ENCODE data around the gene BACH2. TPM values are rescaled to one million over a fixed set of nuclear protein-coding genes. Genes with fewer than 3 reads are reported as not detected.

BACH2 gene
- total RNA-seq, 4 donors from 2014 or later, result 4.2 to 9.8 (median 5.8) TPM

DNA sequence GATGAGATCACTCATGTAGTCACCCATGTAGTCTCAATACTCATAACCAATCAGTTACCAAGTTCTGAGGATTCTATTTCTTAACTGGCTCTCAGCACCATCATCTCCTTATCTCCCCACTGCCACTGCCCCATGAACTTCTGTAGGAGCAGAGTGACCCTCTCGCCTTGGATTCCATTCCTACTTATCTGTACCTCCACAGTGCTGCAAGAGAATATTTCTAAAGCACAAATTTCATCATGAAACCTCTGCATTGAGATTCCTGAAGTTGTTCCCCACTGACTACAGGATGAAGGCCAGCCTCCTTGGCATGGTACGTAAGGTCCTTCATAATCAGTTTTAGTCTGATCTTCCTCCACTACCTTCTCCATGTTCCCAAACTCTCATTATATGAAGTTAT is 34.8 kb downstream of the BACH2 start:
- Histone ChIP-seq H3K27ac (replicated peaks in 1 of 4) (no peak overlapping the region), H3K4me1 (peaks cover 0 to 20% (median 15%) of the 10 kb centered on the region in 4 donors), H3K9me3 (no peaks in the 10 kb centered on the region), H3K4me3 (no peak overlapping the region), H3K27me3 (no peaks in the 10 kb centered on the region), H3K36me3 (no peaks in the 10 kb centered on the region)
- no peak for TF ChIP-seq EP300 (IDR thresholded peaks at IDR 0.05)
- TF ChIP-seq, protein P1, sequence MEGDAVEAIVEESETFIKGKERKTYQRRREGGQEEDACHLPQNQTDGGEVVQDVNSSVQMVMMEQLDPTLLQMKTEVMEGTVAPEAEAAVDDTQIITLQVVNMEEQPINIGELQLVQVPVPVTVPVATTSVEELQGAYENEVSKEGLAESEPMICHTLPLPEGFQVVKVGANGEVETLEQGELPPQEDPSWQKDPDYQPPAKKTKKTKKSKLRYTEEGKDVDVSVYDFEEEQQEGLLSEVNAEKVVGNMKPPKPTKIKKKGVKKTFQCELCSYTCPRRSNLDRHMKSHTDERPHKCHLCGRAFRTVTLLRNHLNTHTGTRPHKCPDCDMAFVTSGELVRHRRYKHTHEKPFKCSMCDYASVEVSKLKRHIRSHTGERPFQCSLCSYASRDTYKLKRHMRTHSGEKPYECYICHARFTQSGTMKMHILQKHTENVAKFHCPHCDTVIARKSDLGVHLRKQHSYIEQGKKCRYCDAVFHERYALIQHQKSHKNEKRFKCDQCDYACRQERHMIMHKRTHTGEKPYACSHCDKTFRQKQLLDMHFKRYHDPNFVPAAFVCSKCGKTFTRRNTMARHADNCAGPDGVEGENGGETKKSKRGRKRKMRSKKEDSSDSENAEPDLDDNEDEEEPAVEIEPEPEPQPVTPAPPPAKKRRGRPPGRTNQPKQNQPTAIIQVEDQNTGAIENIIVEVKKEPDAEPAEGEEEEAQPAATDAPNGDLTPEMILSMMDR (IDR thresholded peaks at IDR 0.05), result no peak
- no peak for TF ChIP-seq POLR2A (IDR thresholded peaks at IDR 0.05; ENCODE audit: low read depth)
- TF ChIP-seq POLR2AphosphoS5 (IDR thresholded peaks at IDR 0.05), result no peak
- no peak for DNase-seq (ENCODE audit: extremely low spot score)
- intact Hi-C loops (cut with DNase I), result no loop called here
- WGBS, result 92% methylated on average over 2 of the region's 2 CpGs

DNA sequence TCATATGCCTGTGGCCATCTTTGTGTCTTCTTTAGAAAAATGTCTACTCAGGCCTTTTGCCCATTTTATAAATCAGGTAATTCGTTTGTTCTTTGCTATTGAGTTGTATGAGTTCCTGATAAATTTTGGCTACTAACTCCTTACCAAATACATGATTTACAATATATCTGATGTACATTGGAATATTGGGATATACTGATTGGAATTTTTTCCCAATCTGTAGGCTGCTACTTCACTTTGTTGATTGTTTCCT is 39.2 kb downstream of the BACH2 start:
- Histone ChIP-seq H3K4me1 (peaks cover 0 to 7% (median 0%) of the 10 kb centered on the region in 4 donors), H3K27ac (replicated peaks in 1 of 4) (no peak overlapping the region), H3K9me3 (no peaks in the 10 kb centered on the region), H3K4me3 (no peak overlapping the region), H3K36me3 (no peaks in the 10 kb centered on the region), H3K27me3 (no peaks in the 10 kb centered on the region)
- intact Hi-C loops (cut with DNase I), result no loop called here
- WGBS, result 100% methylated on average over 1 of the region's 1 CpG
- TF ChIP-seq, protein P1 (IDR thresholded peaks at IDR 0.05), result no peak
- TF ChIP-seq EP300 (IDR thresholded peaks at IDR 0.05) (no peak), POLR2AphosphoS5 (IDR thresholded peaks at IDR 0.05) (no peak), POLR2A (IDR thresholded peaks at IDR 0.05; ENCODE audit: low read depth) (no peak)
- DNase-seq (ENCODE audit: extremely low spot score), result no peak

DNA sequence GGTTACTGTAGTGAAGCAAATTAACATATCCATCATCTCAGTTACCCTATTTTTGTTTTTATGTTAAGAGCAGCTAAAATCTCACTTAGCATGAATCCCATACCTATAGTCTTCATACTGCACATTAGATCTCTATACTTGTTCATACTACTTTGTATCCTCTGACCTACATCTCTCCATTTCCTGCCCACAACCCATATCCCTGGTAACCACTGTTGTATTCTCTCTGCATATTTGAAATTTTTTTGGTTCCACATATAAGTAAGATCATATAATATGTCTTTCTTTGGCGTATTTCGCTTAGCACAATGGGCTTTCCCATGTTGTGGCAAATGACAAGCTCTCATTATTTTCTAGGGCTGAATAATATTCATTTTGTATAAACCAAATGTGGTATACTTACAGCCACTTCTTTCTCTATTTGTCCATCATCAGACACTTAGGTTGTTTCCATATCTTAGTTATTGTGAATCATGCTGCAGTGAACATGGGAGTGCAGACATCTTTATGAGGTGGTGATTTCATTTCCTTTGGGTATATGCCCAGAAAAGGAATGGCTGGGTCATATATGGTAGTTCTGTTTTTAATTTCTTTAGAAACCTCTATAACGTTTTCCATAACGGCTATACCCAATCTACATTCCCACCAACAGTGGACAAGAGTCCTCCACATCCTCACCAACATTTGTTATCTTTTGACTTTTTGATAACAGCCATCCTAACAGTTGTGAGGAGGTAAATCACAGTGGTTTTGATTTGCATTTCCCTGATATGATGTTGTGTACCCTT is 39.8 kb downstream of the BACH2 start:
- Histone ChIP-seq H3K4me1 (peaks cover 0 to 13% (median 2%) of the 10 kb centered on the region in 4 donors), H3K27me3 (no peaks in the 10 kb centered on the region), H3K36me3 (no peaks in the 10 kb centered on the region), H3K4me3 (no peak overlapping the region), H3K9me3 (no peaks in the 10 kb centered on the region), H3K27ac (replicated peaks in 1 of 4) (no peak overlapping the region)
- DNase-seq (ENCODE audit: extremely low spot score), result no peak
- TF ChIP-seq EP300 (IDR thresholded peaks at IDR 0.05) (no peak), POLR2AphosphoS5 (IDR thresholded peaks at IDR 0.05) (no peak), POLR2A (IDR thresholded peaks at IDR 0.05; ENCODE audit: low read depth) (no peak)
- TF ChIP-seq, protein P1 (IDR thresholded peaks at IDR 0.05), result no peak
- intact Hi-C loops (cut with DNase I), result no loop called here
- WGBS, result 86% methylated on average over 4 of the region's 4 CpGs

DNA sequence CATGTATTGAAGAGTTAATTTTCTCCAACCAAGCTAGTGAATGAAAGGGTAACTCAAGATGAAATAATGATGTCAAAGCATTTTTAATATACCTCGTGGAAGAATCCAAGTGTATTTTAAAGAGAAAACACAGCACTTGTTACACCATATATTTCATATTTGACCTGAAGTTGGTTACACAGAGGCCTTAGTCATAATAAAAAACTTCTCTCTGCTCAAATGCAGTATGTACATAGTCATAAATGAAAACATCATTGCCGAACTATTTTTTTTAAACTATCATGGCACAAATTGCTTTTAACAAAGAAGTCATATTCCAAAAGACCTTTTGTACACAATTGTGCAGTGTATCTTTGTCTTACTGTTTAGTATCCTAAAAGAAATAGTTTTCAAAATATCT is 43.0 kb downstream of the BACH2 start:
- H3K4me1 ChIP-seq, result peaks cover 0 to 18% (median 7%) of the 10 kb centered on the region in 4 donors
- WGBS, result 74% methylated on average over 2 of the region's 2 CpGs
- no peak overlapping the region for H3K4me3 ChIP-seq
- intact Hi-C loops (cut with DNase I), result no loop called here
- H3K36me3 ChIP-seq, result peaks cover 0 to 4% (median 0%) of the 10 kb centered on the region in 4 donors
- no peaks in the 10 kb centered on the region for H3K27me3 ChIP-seq
- TF ChIP-seq, protein P1 (IDR thresholded peaks at IDR 0.05), result no peak
- no peak for TF ChIP-seq POLR2A (IDR thresholded peaks at IDR 0.05; ENCODE audit: low read depth)
- TF ChIP-seq POLR2AphosphoS5 (IDR thresholded peaks at IDR 0.05), result no peak
- no peak for TF ChIP-seq EP300 (IDR thresholded peaks at IDR 0.05)
- no peak overlapping the region for H3K27ac ChIP-seq (replicated peaks in 1 of 4)
- no peak for DNase-seq (ENCODE audit: extremely low spot score)
- no peaks in the 10 kb centered on the region for H3K9me3 ChIP-seq
